HT1080 (cell line): ENCODE results near the gene SPTSSB. TPM values are rescaled to one million over a fixed set of nuclear protein-coding genes. Genes with fewer than 3 reads are reported as not detected.

ENCODE experiments used
- DNase-seq: peaks from one replicate; pipeline ENCODE4 v3.0.0-alpha.2; 2015; ENCODE audit warnings: low read depth
- total RNA-seq: library from RNA; depleted of rRNA; stranded (reverse); fragments of >200 nt; shearing (Covaris generic); gene quantifications from 2 replicates; pipeline ENCODE4 v1.2.3, GENCODE V29; 2014

The SPTSSB gene
- total RNA-seq, 1 experiment from 2014 or later: 0.23 TPM

GRCh38 chr3:161342629-161343028 lies 28.7 kb downstream of the SPTSSB start:
- no peak for DNase-seq

GRCh38 chr3:161339517-161340500 lies 31.5 kb downstream of the SPTSSB start:
- no peak for DNase-seq

GRCh38 chr3:161337311-161337710 lies 34.0 kb downstream of the SPTSSB start:
- DNase-seq: no peak

DNA sequence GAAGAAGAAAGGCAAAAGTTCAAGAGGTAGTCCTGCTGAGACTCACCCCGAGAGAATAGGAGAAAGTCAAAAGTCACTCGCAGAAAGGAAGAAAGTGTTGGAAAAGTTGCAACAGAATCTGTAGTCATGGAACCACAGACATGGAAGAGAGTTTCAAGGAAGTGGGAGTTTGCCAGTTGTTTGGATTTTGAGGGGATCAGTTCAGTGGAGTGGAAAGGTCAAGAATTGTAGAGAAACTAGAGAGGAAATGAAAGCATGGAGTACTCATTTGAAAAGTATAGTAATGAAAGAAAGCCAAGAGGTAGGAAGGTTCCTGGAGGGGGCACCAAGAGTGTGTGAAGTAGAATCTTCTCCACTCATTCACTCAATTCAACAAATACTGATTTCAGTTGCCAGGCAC lies 34.7 kb downstream of the SPTSSB start:
- no peak for DNase-seq

DNA sequence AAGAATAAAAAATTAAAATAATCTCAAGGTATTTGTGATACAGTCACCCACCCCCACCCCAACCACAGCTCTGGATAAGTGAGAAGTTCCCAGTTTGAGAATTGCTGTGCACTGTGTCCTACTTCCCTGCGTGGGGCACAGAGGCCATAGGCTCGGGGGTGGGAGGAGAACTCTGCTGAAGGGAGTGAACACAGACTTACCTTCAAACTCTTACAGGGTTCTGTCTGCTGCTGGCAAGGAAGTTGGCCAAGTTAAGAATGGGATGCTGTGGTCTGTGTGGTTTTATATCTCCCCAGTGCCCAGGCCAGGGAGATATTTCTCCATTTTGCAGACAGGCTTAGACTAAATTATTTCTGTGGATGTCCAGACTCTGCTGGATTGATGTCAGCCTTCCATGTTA lies 37.6 kb downstream of the SPTSSB start:
- DNase-seq: no peak

GRCh38 chr3:161332792-161333191 lies 38.5 kb downstream of the SPTSSB start:
- DNase-seq: no peak

GRCh38 chr3:161325059-161325458 lies 46.3 kb downstream of the SPTSSB start:
- DNase-seq: no peak

DNA sequence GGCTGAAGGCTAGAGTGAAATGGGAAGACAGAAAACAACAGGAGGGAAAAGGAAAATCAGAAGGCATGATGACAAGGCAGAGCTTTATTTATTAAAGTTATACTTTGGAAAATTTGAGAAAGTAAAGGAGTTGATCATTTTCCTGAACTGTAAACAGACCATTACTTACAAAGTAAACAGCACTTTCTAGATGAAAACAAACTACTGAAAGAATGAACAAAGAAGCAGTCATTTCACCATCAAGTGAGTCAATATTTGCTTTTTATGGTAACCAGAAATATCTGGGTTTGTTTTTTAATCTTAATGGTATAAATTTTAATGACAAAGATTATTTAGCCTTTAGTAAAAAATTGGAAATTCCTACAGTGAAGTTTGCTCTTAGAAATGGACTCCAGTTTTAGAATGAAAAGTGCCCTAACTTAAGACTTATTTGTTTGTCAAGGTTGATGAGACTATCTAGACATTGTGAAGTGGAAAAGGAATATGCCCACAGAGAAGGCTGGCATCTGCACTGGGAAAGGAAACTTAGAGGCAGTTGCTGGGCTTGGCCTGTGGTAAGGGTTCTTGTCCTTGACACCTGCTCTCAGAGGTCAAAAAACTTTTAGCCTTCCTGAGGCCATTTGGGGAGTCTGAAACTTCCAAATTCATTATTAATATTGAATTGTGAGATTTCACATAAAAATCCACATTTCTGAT lies 47.2 kb downstream of the SPTSSB start:
- no peak for DNase-seq

- DNase-seq: no peak
These were observed 48.3 kb downstream of the SPTSSB start for GRCh38 chr3:161322781-161323568.

- DNase-seq: no peak
These were observed 50.5 kb downstream of the SPTSSB start for GRCh38 chr3:161320837-161321236.

DNA sequence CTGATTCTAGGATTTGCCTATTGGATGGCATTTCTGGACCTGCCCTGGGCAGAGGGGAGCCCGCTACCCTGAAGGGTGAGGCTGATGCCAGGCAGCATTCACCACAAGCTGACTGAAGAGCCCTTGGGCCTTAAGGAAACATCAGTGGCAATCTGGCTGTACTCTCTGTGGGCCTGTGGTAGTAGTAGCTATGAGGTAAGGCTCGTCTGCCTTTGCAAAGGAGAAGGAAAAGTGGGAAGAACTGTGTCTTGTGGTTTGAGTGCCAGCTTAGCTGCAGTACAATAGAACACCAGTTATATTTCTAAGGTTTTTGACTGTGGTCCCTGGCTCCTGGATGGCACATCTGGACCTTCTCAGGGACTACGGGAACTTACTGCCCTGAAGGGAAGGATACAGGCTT lies 51.5 kb downstream of the SPTSSB start:
- DNase-seq: no peak

- DNase-seq: no peak
These were observed 54.2 kb downstream of the SPTSSB start for GRCh38 chr3:161317077-161317476.

- peak; percentile 25 for DNase-seq
These were observed 55.2 kb downstream of the SPTSSB start for GRCh38 chr3:161316006-161316689.

GRCh38 chr3:161314836-161315395 lies 56.4 kb downstream of the SPTSSB start:
- peak; percentile 45 for DNase-seq

DNA sequence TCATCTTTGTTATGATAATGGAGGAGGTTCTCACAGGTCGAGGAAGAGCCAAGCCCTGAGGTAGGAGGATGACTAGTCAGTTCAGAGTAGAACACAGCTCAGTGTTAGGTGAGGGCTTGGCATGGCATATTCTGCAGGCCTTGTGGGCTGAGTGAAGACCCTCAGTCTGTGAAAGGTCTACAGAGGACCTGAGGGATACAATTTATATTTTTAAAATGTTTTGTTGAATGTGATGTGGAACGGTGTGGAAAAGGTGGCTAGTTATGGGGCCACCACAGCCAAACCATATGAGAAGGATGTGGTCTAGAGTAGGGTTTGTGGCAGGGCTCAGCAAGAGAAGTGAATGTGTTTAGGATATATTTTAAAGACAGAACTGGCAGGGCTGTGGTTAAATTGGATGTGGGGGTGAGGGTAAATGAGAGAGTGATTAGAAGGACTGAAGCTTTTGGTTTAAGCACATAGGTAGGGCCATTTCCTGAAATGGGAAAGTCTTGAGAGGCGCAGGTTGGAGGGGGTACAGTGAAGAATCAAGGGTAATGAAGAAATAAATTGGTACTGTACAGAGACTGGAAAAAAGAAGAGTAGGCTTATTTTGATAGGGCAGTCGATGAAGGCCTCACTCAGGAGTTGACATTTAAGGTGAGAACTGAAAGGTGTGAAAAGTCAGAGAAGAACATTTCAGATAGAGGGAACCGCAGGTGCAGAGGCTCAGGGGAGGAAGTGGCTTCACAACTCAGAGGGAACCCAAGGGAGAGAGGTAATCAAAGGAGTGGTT lies 60.5 kb downstream of the SPTSSB start:
- DNase-seq: no peak

GRCh38 chr3:161305095-161305991 lies 66.0 kb downstream of the SPTSSB start:
- peak; percentile 17 for DNase-seq

- no peak for DNase-seq
These were observed 74.5 kb downstream of the SPTSSB start for GRCh38 chr3:161296814-161297213.

DNA sequence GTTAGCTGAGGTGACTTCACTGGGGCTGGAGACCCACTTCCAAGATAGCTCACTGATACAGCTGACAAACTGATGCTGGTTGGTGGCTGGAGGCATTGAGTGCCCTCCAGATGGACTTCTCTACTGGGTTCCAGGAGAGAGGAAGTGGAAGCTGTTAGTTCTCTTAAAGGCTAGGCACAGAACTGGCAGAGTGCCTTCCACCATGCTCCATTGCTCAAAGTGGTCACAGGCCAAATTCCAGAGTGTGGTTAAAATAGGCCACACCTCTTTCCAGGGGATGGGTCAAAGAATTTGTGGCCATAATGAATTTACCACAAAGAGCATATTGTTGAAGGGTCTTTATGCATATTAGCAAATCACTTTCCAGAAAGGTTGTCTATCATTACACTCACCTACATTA lies 76.0 kb downstream of the SPTSSB start:
- peak; percentile 64 for DNase-seq
